Measurements from ENCODE around the gene ARHGDIA. TPM values are rescaled to one million over a fixed set of nuclear protein-coding genes. Genes with fewer than 3 reads are reported as not detected.
A peak's percentile ranks its signal among the peaks of the same experiment; 100 is the strongest.

ARHGDIA gene
- total and polyA plus RNA-seq, 11 donors, result 81.4 to 296 (median 152) TPM

GRCh38 chr17:81825841-81826466, 45.2 kb downstream of the ARHGDIA start:
- H3K27ac ChIP-seq, result no peak overlapping the region

GRCh38 chr17:81824595-81824994, 46.5 kb downstream of the ARHGDIA start:
- Histone ChIP-seq H3K36me3 (peaks cover 0 to 23% (median 5%) of the 10 kb centered on the region in 9 donors), H3K27me3 (no peaks in the 10 kb centered on the region), H3K27ac (peak overlapping the region in 2 of 12 donors; percentile 3 to 12), H3K4me3 (no peak overlapping the region), H3K9me3 (no peaks in the 10 kb centered on the region), H3K4me1 (peaks cover 3 to 34% (median 17%) of the 10 kb centered on the region in 12 donors)
- TF ChIP-seq CTCF (IDR thresholded peaks at IDR 0.05) (no peak), POLR2A (IDR thresholded peaks at IDR 0.05) (no peak)
- 81 to 91% (median 86%) methylated on average over 6 to 11 of the region's 11 CpGs for WGBS, 4 donors
- intact Hi-C loops (cut with DNase I), result loop anchor here in 1 of 10 donors (5.0 kb wide), 1 partner anchor 33 kb away; no protein-coding TSS in a partner anchor
- ATAC-seq (no peak), DNase-seq (no peak)

More at GRCh38 chr17:81825841-81826466, 45.2 kb downstream of the ARHGDIA start:
- no peak for DNase-seq
- Histone ChIP-seq H3K4me3 (no peak overlapping the region), H3K9me3 (no peaks in the 10 kb centered on the region), H3K4me1 (peaks cover 3 to 35% (median 17%) of the 10 kb centered on the region in 12 donors), H3K27me3 (no peaks in the 10 kb centered on the region), H3K36me3 (peaks cover 0 to 23% (median 5%) of the 10 kb centered on the region in 9 donors)
- TF ChIP-seq CTCF (IDR thresholded peaks at IDR 0.05) (no peak), POLR2A (IDR thresholded peaks at IDR 0.05) (no peak)
- ATAC-seq, result no peak
- intact Hi-C loops (cut with DNase I), result no loop called here
- WGBS, 4 donors, result 83 to 88% (median 85%) methylated on average over 9 to 11 of the region's 11 CpGs

- Histone ChIP-seq H3K9me3 (no peaks in the 10 kb centered on the region), H3K36me3 (peaks cover 0 to 23% (median 5%) of the 10 kb centered on the region in 9 donors), H3K4me1 (peaks cover 3 to 33% (median 17%) of the 10 kb centered on the region in 12 donors), H3K27ac (no peak overlapping the region), H3K4me3 (no peak overlapping the region), H3K27me3 (no peaks in the 10 kb centered on the region)
- intact Hi-C loops (cut with DNase I), result loop anchor here in 1 of 10 donors (5.0 kb wide), 1 partner anchor 33 kb away; no protein-coding TSS in a partner anchor
- no peak for DNase-seq
- no peak for ATAC-seq
- TF ChIP-seq CTCF (IDR thresholded peaks at IDR 0.05), result no peak
- no peak for TF ChIP-seq POLR2A (IDR thresholded peaks at IDR 0.05)
- WGBS, 4 donors, result 90 to 94% (median 92%) methylated on average over 19 to 33 of the region's 33 CpGs
Observed at GRCh38 chr17:81823820-81824550, 47.2 kb downstream of the ARHGDIA start.

All from heart left ventricle (tissue), 16 donors.